Neural progenitor cell (in vitro differentiated cells): Measurements from ENCODE around the gene HAND2. TPM values are rescaled to one million over a fixed set of nuclear protein-coding genes. Genes with fewer than 3 reads are reported as not detected.

Experiments used
- DNase-seq: peaks from one replicate; pipeline ENCODE4 v3.0.0-alpha.2; 2016; ENCODE audit warnings: low spot score
- H2AFZ ChIP-seq: fragments of 200-600 bp; sonication (generic); replicated peaks from 2 replicates; pipeline ENCODE4 v1.6.1; 2016; ENCODE audit warnings: antibody characterized with exemption
- H3F3A ChIP-seq: fragments of 200-600 bp; sonication (generic); 2 replicates; pipeline ENCODE4 v1.6.1; 2016; ENCODE audit warnings: antibody characterized with exemption, low read depth
- H3K27ac ChIP-seq: fragments of 200-600 bp; sonication (generic); 2 replicates; pipeline ENCODE4 v1.5.1; 2016; ENCODE audit warnings: mild to moderate bottlenecking
- H3K27me3 ChIP-seq: fragments of 200-600 bp; sonication (generic); 2 replicates; pipeline ENCODE4 v1.6.1; 2016; ENCODE audit warnings: mild to moderate bottlenecking, moderate library complexity
- H3K36me3 ChIP-seq: fragments of 200-600 bp; sonication (generic); 2 replicates; pipeline ENCODE4 v1.5.1; 2016
- H3K4me1 ChIP-seq: fragments of 200-600 bp; sonication (generic); 2 replicates; pipeline ENCODE4 v1.6.1; 2016; ENCODE audit warnings: mixed run types
- H3K4me2 ChIP-seq: fragments of 200-600 bp; sonication (generic); 2 replicates; pipeline ENCODE4 v1.6.1; 2016
- H3K4me3 ChIP-seq: fragments of 200-600 bp; sonication (generic); 2 replicates; pipeline ENCODE4 v1.5.1; 2016
- H3K79me2 ChIP-seq: fragments of 200-600 bp; sonication (generic); 2 replicates; pipeline ENCODE4 v1.6.1; 2016; ENCODE audit warnings: low read depth
- H3K9ac ChIP-seq: fragments of 200-600 bp; sonication (generic); 2 replicates; pipeline ENCODE4 v1.6.1; 2016
- H3K9me3 ChIP-seq: fragments of 200-600 bp; sonication (generic); 2 replicates; pipeline ENCODE4 v1.5.1; 2016; ENCODE audit warnings: low read depth
- H4K20me1 ChIP-seq: fragments of 200-600 bp; sonication (generic); 2 replicates; pipeline ENCODE4 v1.6.1; 2016; ENCODE audit warnings: low read depth
- H3K27ac Mint-ChIP-seq: 3 replicates; pipeline ENCODE4 v1.8.0; 2021; ENCODE audit warnings: mixed read lengths
- H3K27me3 Mint-ChIP-seq: 2 replicates; pipeline ENCODE4 v1.8.0; 2022; ENCODE audit warnings: low read depth, mild to moderate bottlenecking, inconsistent platforms, moderate library complexity, mixed read lengths; ENCODE audit not compliant: insufficient read depth
- H3K36me3 Mint-ChIP-seq: 3 replicates; pipeline ENCODE4 v1.8.0; 2021; ENCODE audit warnings: mixed read lengths
- H3K4me1 Mint-ChIP-seq: 3 replicates; pipeline ENCODE4 v1.8.0; 2021; ENCODE audit warnings: mixed read lengths
- H3K4me3 Mint-ChIP-seq: 3 replicates; pipeline ENCODE4 v1.8.0; 2021; ENCODE audit warnings: mild to moderate bottlenecking, moderate library complexity, mixed read lengths
- H3K9me3 Mint-ChIP-seq: 3 replicates; pipeline ENCODE4 v1.8.0; 2020; ENCODE audit warnings: mixed read lengths
- EZH2 ChIP-seq: fragments of 200-600 bp; sonication (generic); IDR thresholded peaks from 2 replicates; pipeline ENCODE4 v1.6.1; 2017; ENCODE audit warnings: antibody characterized with exemption, mild to moderate bottlenecking, moderate library complexity
- EZH2phosphoT487 ChIP-seq: fragments of 200-600 bp; sonication (generic); IDR thresholded peaks from 2 replicates; pipeline ENCODE4 v1.6.1; 2017; ENCODE audit warnings: antibody characterized with exemption
- total RNA-seq: library from RNA; depleted of rRNA; stranded (reverse); fragments of >200 nt; gene quantifications from 2 replicates; pipeline ENCODE4 v1.2.3, GENCODE V29; 2015; ENCODE audit warnings: low replicate concordance
- TF ChIP-seq, protein P1 (sequence below): fragments of 200-600 bp; sonication (generic); IDR thresholded peaks from 2 replicates; pipeline ENCODE4 v1.5.1; 2017; ENCODE audit warnings: antibody characterized with exemption, mild to moderate bottlenecking

Gene HAND2
- total RNA-seq, 1 donor from 2014 or later, result not detected

DNA sequence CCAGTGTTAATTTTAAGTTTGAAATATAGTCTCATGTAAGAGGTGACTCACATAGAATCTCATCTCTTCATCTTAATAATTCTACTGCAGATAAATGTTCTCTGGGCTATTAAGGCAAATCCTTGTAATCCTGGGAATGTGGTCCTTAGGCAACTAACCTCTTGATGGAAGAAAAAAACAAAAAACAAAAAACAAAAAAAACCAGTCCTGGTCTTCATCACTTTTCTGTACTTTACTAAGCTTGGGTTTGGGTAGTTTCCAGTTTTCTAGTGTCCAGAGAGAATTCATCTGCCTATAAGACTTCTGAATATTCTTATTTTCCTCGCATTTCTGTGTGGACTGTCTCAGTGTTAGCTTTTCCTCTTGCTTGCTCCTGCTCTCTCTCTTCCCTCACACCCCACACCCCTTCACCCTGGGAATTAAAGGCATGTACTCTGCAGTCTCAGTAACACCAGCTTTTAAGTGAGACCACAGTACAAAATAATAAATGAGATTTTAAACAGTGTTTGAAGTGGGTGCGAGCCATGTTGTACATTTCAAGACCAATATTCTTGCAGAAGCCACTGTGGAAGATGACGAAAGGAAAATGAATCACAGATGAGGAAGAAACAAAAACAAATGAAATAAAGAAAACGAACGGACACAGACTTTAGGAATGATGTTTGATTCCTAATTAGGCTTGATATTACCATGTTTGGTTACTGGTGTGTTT, 51.7 kb downstream of the HAND2 start:
- no peak overlapping the region for H3K27ac Mint-ChIP-seq
- H3K4me1 Mint-ChIP-seq, result no peaks in the 10 kb centered on the region
- no peak overlapping the region for H3K4me3 Mint-ChIP-seq
- Histone ChIP-seq H3F3A (peaks cover 11% of the 10 kb centered on the region), H3K9ac (no peak overlapping the region), H2AFZ (no peak overlapping the region), H3K27ac (no peak overlapping the region), H3K9me3 (no peaks in the 10 kb centered on the region), H3K4me2 (no peak overlapping the region), H3K27me3 (no peaks in the 10 kb centered on the region), H3K4me3 (no peak overlapping the region), H3K4me1 (no peaks in the 10 kb centered on the region), H3K79me2 (no peaks in the 10 kb centered on the region), H3K36me3 (no peaks in the 10 kb centered on the region), H4K20me1 (no peaks in the 10 kb centered on the region)
- no peaks in the 10 kb centered on the region for H3K27me3 Mint-ChIP-seq
- H3K9me3 Mint-ChIP-seq, result no peaks in the 10 kb centered on the region
- no peak for DNase-seq
- no peak for TF ChIP-seq EZH2phosphoT487
- TF ChIP-seq, protein P1, sequence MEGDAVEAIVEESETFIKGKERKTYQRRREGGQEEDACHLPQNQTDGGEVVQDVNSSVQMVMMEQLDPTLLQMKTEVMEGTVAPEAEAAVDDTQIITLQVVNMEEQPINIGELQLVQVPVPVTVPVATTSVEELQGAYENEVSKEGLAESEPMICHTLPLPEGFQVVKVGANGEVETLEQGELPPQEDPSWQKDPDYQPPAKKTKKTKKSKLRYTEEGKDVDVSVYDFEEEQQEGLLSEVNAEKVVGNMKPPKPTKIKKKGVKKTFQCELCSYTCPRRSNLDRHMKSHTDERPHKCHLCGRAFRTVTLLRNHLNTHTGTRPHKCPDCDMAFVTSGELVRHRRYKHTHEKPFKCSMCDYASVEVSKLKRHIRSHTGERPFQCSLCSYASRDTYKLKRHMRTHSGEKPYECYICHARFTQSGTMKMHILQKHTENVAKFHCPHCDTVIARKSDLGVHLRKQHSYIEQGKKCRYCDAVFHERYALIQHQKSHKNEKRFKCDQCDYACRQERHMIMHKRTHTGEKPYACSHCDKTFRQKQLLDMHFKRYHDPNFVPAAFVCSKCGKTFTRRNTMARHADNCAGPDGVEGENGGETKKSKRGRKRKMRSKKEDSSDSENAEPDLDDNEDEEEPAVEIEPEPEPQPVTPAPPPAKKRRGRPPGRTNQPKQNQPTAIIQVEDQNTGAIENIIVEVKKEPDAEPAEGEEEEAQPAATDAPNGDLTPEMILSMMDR, result no peak
- no peak for TF ChIP-seq EZH2
- H3K36me3 Mint-ChIP-seq, result no peaks in the 10 kb centered on the region

DNA sequence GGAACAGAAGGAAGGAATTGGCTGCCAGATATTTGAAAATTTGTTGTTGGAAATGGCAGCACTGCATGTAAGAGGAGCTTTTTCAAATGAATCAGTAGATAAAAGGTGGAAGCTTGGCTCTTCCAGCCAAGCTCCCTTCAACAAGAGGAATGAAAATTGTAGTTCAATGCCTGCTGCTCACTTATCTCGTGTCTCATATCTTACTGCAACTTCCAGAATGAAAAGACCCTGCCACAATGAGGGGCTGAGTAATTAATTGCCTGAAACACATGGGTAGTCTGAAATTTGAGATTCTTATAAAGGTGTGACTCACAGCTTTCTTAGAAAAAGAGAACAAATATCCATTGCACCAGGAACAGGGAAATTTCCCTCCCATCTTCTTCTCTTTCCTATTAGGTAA, 53.0 kb downstream of the HAND2 start:
- Histone ChIP-seq H3K9ac (no peak overlapping the region), H3K79me2 (no peaks in the 10 kb centered on the region), H3K4me3 (no peak overlapping the region), H3K9me3 (no peaks in the 10 kb centered on the region), H3K4me2 (no peak overlapping the region), H3K27ac (no peak overlapping the region), H4K20me1 (no peaks in the 10 kb centered on the region), H3K27me3 (no peaks in the 10 kb centered on the region), H3K4me1 (no peaks in the 10 kb centered on the region), H3K36me3 (no peaks in the 10 kb centered on the region), H3F3A (peaks cover 1% of the 10 kb centered on the region), H2AFZ (no peak overlapping the region)
- H3K4me1 Mint-ChIP-seq, result no peaks in the 10 kb centered on the region
- DNase-seq, result no peak
- no peak overlapping the region for H3K27ac Mint-ChIP-seq
- no peaks in the 10 kb centered on the region for H3K27me3 Mint-ChIP-seq
- no peak overlapping the region for H3K4me3 Mint-ChIP-seq
- no peaks in the 10 kb centered on the region for H3K36me3 Mint-ChIP-seq
- TF ChIP-seq EZH2 (no peak), EZH2phosphoT487 (no peak)
- TF ChIP-seq, protein P1, result no peak
- no peaks in the 10 kb centered on the region for H3K9me3 Mint-ChIP-seq

Other genes starting within 250 kb of the HAND2 start
- gene HMGB2, start 195.9 kb downstream of the HAND2 start, total RNA-seq, result 655 and 1,033 TPM in 2 replicates
- 36.7 and 63.5 TPM in 2 replicates for gene SAP30, start 159.3 kb downstream of the HAND2 start, total RNA-seq
- 0.37 and 0.40 TPM in 2 replicates for gene SCRG1, start 131.1 kb downstream of the HAND2 start, total RNA-seq